ENCODE measurements around the gene PDE6D. TPM values are rescaled to one million over a fixed set of nuclear protein-coding genes. Genes with fewer than 3 reads are reported as not detected.
"Not testable (repeated sequence)": the region's sequence is repeated elsewhere in the genome, so short reads cannot be mapped to it uniquely, and the experiment has no call there.

Gene PDE6D
- total and polyA plus RNA-seq, 4 donors = 40.4 to 88.1 (median 67.4) TPM

DNA sequence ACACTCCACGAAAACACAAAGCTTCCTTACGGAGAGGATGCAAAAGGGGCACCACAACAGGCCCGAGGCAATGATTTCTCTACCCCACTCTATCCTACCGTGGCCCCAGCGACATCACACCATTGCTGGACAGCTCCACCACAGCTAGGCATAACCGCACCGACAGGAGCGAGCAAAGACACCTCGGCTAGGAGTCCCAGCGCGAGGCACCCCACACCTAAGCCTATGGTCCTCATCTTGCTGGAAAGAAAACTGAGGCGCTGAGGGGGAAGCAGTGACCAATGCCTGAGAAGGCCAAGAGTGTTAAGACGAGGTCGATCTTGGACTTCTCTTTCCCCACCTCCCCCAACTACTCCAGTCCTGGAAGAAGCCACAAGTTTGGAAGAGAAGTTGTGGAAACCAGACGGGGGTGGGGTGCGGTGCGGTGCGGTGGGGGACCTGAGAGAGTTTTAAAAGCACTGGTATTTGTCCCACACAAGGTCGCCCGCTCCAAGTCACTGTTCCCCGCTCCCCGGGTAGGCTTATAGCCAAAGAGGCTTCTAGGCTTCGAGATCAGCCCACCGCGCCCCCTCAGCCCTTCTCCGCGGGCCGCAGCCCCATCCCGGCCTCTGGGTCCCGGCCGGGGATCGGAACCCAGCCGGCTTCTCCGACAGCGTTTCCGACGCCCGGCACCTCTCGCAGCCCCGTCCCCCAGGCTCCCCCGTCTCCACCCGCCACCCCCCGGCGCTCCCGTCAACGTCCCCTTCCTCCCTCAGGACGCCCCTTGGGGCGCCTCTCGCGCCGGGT, 766 bp downstream of the PDE6D start:
- Histone ChIP-seq H3K36me3 (ENCODE audit: control insufficient read depth, insufficient read depth, low read length) (no peaks in the 10 kb centered on the region), H3K4me3 (ENCODE audit: low read depth, low read length) (peak overlapping the region; percentile 86), H3K27me3 (ENCODE audit: control insufficient read depth, insufficient read depth, low read length) (no peaks in the 10 kb centered on the region), H3K9me3 (ENCODE audit: control insufficient read depth, insufficient read depth, low read length) (no peaks in the 10 kb centered on the region), H3K27ac (ENCODE audit: low read depth, low read length) (peak overlapping the region; percentile 94), H3K4me1 (ENCODE audit: control insufficient read depth, insufficient read depth, low read length) (peaks cover 9% of the 10 kb centered on the region)
- 1% methylated on average over 40 of the region's 51 CpGs for WGBS (ENCODE audit: insufficient coverage)
- DNase-seq (ENCODE audit: low read depth in 4 of 6, low spot score in 6 of 6) = peak in 2 of 6 donors; percentile 2 to 18

GRCh38 chr2:231769170-231770136, 11.6 kb downstream of the PDE6D start:
- no peak overlapping the region for H3K4me3 ChIP-seq (ENCODE audit: low read depth, low read length)
- WGBS (ENCODE audit: insufficient coverage) = 79% methylated on average over 3 of the region's 6 CpGs
- no peak for DNase-seq (ENCODE audit: low read depth in 4 of 6, low spot score in 6 of 6)

DNA sequence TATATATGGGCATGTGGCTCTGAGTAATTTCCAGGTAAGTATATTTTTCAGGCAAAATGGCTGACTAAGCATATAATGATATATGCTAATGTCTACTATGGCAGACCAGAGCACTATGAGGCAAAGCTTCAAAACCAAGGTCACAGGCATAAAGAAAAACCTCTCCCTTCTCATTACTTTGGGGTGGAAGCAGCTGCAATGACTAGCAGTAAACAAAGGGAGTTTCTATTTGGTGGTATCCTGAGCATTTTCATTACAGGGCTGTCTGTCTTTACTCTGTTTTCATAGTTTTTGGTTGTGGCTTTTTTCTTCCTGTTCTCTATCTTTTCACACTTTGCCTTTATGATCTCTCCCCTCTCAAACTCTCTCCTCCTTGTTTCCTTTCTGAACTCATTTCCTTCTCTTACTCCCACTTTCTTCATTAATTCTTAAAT, 15.6 kb downstream of the PDE6D start:
- Histone ChIP-seq H3K4me3 (ENCODE audit: low read depth, low read length) (no peak overlapping the region), H3K36me3 (ENCODE audit: control insufficient read depth, insufficient read depth, low read length) (no peaks in the 10 kb centered on the region), H3K27ac (ENCODE audit: low read depth, low read length) (peak overlapping the region; percentile 44), H3K9me3 (ENCODE audit: control insufficient read depth, insufficient read depth, low read length) (no peaks in the 10 kb centered on the region), H3K4me1 (ENCODE audit: control insufficient read depth, insufficient read depth, low read length) (peaks cover 8% of the 10 kb centered on the region), H3K27me3 (ENCODE audit: control insufficient read depth, insufficient read depth, low read length) (no peaks in the 10 kb centered on the region)
- peak in 1 of 6 donors; percentile 51 for DNase-seq (ENCODE audit: low read depth in 4 of 6, low spot score in 6 of 6)

More at GRCh38 chr2:231769170-231770136, 11.6 kb downstream of the PDE6D start:
- no peak overlapping the region for H3K27ac ChIP-seq (ENCODE audit: low read depth, low read length)
- no peaks in the 10 kb centered on the region for H3K27me3 ChIP-seq (ENCODE audit: control insufficient read depth, insufficient read depth, low read length)
- no peaks in the 10 kb centered on the region for H3K9me3 ChIP-seq (ENCODE audit: control insufficient read depth, insufficient read depth, low read length)
- H3K4me1 ChIP-seq (ENCODE audit: control insufficient read depth, insufficient read depth, low read length) = peaks cover 8% of the 10 kb centered on the region
- no peaks in the 10 kb centered on the region for H3K36me3 ChIP-seq (ENCODE audit: control insufficient read depth, insufficient read depth, low read length)

GRCh38 chr2:231764760-231765159, 16.3 kb downstream of the PDE6D start:
- Histone ChIP-seq H3K4me1 (ENCODE audit: control insufficient read depth, insufficient read depth, low read length) (peaks cover 8% of the 10 kb centered on the region), H3K36me3 (ENCODE audit: control insufficient read depth, insufficient read depth, low read length) (no peaks in the 10 kb centered on the region), H3K27ac (ENCODE audit: low read depth, low read length) (peak overlapping the region; percentile 44), H3K27me3 (ENCODE audit: control insufficient read depth, insufficient read depth, low read length) (no peaks in the 10 kb centered on the region), H3K9me3 (ENCODE audit: control insufficient read depth, insufficient read depth, low read length) (no peaks in the 10 kb centered on the region), H3K4me3 (ENCODE audit: low read depth, low read length) (no peak overlapping the region)
- 33% methylated on average over 1 of the region's 4 CpGs for WGBS (ENCODE audit: insufficient coverage)
- peak in 3 of 6 donors; percentile 44 to 80 (median 71) for DNase-seq (ENCODE audit: low read depth in 4 of 6, low spot score in 6 of 6)

GRCh38 chr2:231764124-231764523, 17.0 kb downstream of the PDE6D start:
- no peak for DNase-seq (ENCODE audit: low read depth in 4 of 6, low spot score in 6 of 6)
- Histone ChIP-seq H3K4me1 (ENCODE audit: control insufficient read depth, insufficient read depth, low read length) (peaks cover 8% of the 10 kb centered on the region), H3K27ac (ENCODE audit: low read depth, low read length) (no peak overlapping the region), H3K27me3 (ENCODE audit: control insufficient read depth, insufficient read depth, low read length) (no peaks in the 10 kb centered on the region), H3K4me3 (ENCODE audit: low read depth, low read length) (no peak overlapping the region), H3K9me3 (ENCODE audit: control insufficient read depth, insufficient read depth, low read length) (no peaks in the 10 kb centered on the region), H3K36me3 (ENCODE audit: control insufficient read depth, insufficient read depth, low read length) (no peaks in the 10 kb centered on the region)

DNA sequence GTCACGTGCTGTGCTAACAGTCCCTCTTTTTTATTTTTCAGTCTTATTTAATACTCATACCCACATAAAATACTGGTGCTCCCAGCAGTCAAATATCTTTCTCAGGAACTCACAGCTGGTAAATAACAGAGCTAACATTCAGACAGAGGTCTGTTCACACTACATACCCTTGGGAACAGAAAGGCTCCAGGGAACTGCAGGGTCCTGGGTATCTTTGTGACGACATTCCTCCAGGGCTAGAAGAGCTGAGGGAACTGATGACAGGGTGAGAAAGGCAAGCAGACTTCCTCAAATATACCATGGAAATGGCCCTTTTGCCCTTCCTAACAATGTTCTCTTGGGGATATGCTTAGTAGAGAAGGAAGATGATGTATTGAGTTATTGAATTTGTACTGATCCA, 19.3 kb downstream of the PDE6D start:
- 91% methylated on average over 1 of the region's 2 CpGs for WGBS (ENCODE audit: insufficient coverage)
- H3K27me3 ChIP-seq (ENCODE audit: control insufficient read depth, insufficient read depth, low read length) = no peaks in the 10 kb centered on the region
- peaks cover 7% of the 10 kb centered on the region for H3K4me1 ChIP-seq (ENCODE audit: control insufficient read depth, insufficient read depth, low read length)
- H3K36me3 ChIP-seq (ENCODE audit: control insufficient read depth, insufficient read depth, low read length) = no peaks in the 10 kb centered on the region
- H3K4me3 ChIP-seq (ENCODE audit: low read depth, low read length) = no peak overlapping the region
- H3K9me3 ChIP-seq (ENCODE audit: control insufficient read depth, insufficient read depth, low read length) = no peaks in the 10 kb centered on the region
- DNase-seq (ENCODE audit: low read depth in 4 of 6, low spot score in 6 of 6) = no peak
- H3K27ac ChIP-seq (ENCODE audit: low read depth, low read length) = no peak overlapping the region

GRCh38 chr2:231752061-231752460, 29.0 kb downstream of the PDE6D start:
- H3K9me3 ChIP-seq (ENCODE audit: control insufficient read depth, insufficient read depth, low read length) = no peaks in the 10 kb centered on the region
- H3K27me3 ChIP-seq (ENCODE audit: control insufficient read depth, insufficient read depth, low read length) = no peaks in the 10 kb centered on the region
- H3K4me1 ChIP-seq (ENCODE audit: control insufficient read depth, insufficient read depth, low read length) = no peaks in the 10 kb centered on the region
- H3K27ac ChIP-seq (ENCODE audit: low read depth, low read length) = no peak overlapping the region
- H3K4me3 ChIP-seq (ENCODE audit: low read depth, low read length) = no peak overlapping the region
- DNase-seq (ENCODE audit: low read depth in 4 of 6, low spot score in 6 of 6) = no peak
- H3K36me3 ChIP-seq (ENCODE audit: control insufficient read depth, insufficient read depth, low read length) = no peaks in the 10 kb centered on the region
- WGBS (ENCODE audit: insufficient coverage) = no CpG with 5 or more reads among the region's 2 CpGs

DNA sequence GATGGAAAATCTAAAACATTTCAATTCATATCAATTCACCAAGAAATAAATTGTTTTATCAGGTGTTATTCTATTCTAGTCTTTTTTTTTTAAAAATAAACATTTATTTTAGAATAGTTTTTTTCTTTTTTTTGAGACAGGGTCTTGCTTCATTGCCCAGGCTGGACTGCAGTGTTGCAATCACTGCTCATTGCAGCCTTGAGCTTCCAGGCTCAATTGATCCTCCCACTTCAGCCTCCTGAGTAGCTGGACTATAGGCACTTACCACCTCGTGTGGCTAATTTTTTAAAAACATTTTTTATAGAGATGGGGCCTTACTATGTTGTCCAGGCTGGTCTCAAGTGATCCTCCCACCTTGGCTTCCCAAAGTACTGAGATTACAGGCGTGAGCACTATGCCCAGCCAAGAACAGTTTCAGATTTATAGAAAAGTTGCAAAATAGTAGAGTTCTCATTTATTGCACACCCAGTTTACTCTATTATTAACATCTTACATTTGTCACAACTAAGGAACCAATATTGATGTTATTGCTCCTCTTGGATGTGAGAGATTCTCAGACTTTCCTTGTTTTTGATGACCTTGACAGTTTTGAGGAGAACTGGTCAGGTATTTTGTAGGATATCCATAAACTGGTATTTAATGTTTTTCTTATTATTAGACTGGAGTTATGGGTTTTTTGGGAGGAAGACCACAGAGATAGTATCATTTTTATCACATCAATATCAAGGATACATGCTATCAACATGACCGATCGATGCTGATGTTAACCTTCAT, 29.9 kb downstream of the PDE6D start:
- Histone ChIP-seq H3K27me3 (ENCODE audit: control insufficient read depth, insufficient read depth, low read length) (no peaks in the 10 kb centered on the region), H3K27ac (ENCODE audit: low read depth, low read length) (no peak overlapping the region), H3K4me3 (ENCODE audit: low read depth, low read length) (no peak overlapping the region), H3K36me3 (ENCODE audit: control insufficient read depth, insufficient read depth, low read length) (no peaks in the 10 kb centered on the region), H3K9me3 (ENCODE audit: control insufficient read depth, insufficient read depth, low read length) (no peaks in the 10 kb centered on the region), H3K4me1 (ENCODE audit: control insufficient read depth, insufficient read depth, low read length) (no peaks in the 10 kb centered on the region)
- WGBS (ENCODE audit: insufficient coverage) = no CpG with 5 or more reads among the region's 4 CpGs
- DNase-seq (ENCODE audit: low read depth in 4 of 6, low spot score in 6 of 6) = no peak

DNA sequence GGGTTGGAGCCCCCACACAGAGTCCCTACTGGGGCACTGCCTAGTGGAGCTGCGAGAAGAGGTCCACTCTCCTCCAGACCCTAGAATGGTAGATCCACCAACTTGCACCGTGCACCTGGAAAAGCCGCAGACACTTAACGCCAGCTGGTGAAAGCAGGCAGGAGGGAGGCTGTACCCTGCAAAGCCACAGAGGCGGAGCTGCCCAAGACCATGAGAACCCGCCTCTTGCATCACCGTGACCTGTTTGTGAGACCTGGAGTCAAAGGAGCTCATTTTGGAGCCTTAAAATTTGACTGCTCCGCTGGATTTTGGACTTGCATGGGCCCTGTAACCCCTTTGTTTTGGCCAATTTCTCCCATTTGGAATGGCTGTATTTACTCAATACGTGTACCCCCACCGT, 32.1 kb downstream of the PDE6D start:
- not testable (repeated sequence) for H3K27ac ChIP-seq (ENCODE audit: low read depth, low read length); H3K4me1 ChIP-seq (ENCODE audit: control insufficient read depth, insufficient read depth, low read length); DNase-seq (ENCODE audit: low read depth in 4 of 6, low spot score in 6 of 6); H3K4me3 ChIP-seq (ENCODE audit: low read depth, low read length); H3K36me3 ChIP-seq (ENCODE audit: control insufficient read depth, insufficient read depth, low read length); H3K9me3 ChIP-seq (ENCODE audit: control insufficient read depth, insufficient read depth, low read length); H3K27me3 ChIP-seq (ENCODE audit: control insufficient read depth, insufficient read depth, low read length)
- WGBS (ENCODE audit: insufficient coverage) = 94% methylated on average over 10 of the region's 10 CpGs
